ENCODE data around the gene PDZK1IP1.

Gene PDZK1IP1

GRCh38 chr1:47213230-47213963, 23.6 kb upstream of the PDZK1IP1 start:
- no peak for TF ChIP-seq SPI1 (IDR thresholded peaks at IDR 0.05; ENCODE audit: borderline replicate concordance, low read depth)
- TF ChIP-seq REST (IDR thresholded peaks at IDR 0.05; ENCODE audit: insufficient replicate concordance, low read depth), result no peak
- no peak for TF ChIP-seq GABPA (IDR thresholded peaks at IDR 0.05; ENCODE audit: low read depth)
- no peak for TF ChIP-seq POLR2AphosphoS5 (IDR thresholded peaks at IDR 0.05; ENCODE audit: low read depth)
- TF ChIP-seq, protein P1, sequence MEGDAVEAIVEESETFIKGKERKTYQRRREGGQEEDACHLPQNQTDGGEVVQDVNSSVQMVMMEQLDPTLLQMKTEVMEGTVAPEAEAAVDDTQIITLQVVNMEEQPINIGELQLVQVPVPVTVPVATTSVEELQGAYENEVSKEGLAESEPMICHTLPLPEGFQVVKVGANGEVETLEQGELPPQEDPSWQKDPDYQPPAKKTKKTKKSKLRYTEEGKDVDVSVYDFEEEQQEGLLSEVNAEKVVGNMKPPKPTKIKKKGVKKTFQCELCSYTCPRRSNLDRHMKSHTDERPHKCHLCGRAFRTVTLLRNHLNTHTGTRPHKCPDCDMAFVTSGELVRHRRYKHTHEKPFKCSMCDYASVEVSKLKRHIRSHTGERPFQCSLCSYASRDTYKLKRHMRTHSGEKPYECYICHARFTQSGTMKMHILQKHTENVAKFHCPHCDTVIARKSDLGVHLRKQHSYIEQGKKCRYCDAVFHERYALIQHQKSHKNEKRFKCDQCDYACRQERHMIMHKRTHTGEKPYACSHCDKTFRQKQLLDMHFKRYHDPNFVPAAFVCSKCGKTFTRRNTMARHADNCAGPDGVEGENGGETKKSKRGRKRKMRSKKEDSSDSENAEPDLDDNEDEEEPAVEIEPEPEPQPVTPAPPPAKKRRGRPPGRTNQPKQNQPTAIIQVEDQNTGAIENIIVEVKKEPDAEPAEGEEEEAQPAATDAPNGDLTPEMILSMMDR (IDR thresholded peaks at IDR 0.05; ENCODE audit: insufficient read depth, low read length), result no peak
- Histone ChIP-seq H3K4me3 (replicated peaks; ENCODE audit: insufficient read depth, low read length) (no peak overlapping the region), H3K27ac (replicated peaks) (no peak overlapping the region), H3K27me3 (ENCODE audit: insufficient read depth, poor library complexity, severe bottlenecking) (peaks cover 2% of the 10 kb centered on the region)
- no peak for DNase-seq (ENCODE audit: low read depth in 1 of 2, low spot score in 1 of 2)

DNA sequence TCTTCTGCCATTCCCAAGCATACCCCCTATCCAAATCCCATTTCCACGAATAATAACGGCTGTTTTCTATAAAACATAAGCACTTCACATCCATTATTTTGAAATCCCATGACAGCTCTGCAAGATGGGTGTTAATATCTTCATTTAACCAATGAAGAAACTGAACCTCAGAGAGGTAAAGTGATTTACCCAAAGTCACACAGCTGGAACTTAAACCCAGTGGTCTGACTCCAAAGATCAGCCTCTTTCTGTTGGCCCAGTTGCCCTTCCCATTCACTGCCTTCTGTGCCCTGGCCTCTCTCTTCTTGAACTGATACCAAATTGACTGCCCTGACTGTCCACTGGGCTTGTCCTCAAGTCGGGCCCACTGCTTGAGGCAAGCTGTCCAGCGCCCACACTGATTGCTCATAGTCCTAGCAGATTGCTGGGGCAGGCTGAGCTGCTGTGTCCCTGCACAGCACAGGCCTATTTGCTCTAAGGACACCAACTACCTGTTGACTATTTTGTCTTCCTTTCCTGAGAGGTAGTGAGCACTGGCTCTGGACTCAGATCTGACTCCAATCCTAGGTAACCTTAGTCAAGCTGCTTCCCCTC, 22.9 kb upstream of the PDZK1IP1 start:
- no peak for DNase-seq (ENCODE audit: low read depth in 1 of 2, low spot score in 1 of 2)
- H3K27ac ChIP-seq (replicated peaks), result no peak overlapping the region
- peaks cover 2% of the 10 kb centered on the region for H3K27me3 ChIP-seq (ENCODE audit: insufficient read depth, poor library complexity, severe bottlenecking)
- TF ChIP-seq REST (IDR thresholded peaks at IDR 0.05; ENCODE audit: insufficient replicate concordance, low read depth), result no peak
- no peak overlapping the region for H3K4me3 ChIP-seq (replicated peaks; ENCODE audit: insufficient read depth, low read length)

DNA sequence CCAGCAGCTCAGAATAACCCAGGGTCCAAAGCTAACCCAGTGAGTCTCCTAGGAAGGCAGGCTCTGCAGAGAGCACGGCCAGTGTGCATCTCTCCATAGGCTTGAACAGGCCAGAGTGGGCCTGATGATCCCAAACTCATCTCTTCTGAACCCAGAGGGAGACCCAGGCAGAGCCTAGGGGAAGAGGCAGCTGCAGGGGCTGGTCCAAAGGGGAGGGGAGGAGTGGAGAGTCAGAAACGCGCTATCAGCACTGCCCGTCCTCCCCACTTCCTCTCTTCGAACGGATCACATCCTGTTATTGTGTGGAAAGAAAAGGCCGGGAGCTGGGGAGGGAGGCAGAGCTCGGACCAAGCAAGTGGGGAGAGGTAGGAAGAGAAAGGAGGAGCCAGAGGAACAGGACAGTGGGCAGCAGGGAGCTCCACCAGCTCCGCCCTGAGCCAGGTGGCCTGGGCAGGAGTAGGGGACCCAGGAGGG, 22.0 kb upstream of the PDZK1IP1 start:
- peaks cover 2% of the 10 kb centered on the region for H3K27me3 ChIP-seq (ENCODE audit: insufficient read depth, poor library complexity, severe bottlenecking)
- TF ChIP-seq GABPA (IDR thresholded peaks at IDR 0.05; ENCODE audit: low read depth), result no peak
- TF ChIP-seq REST (IDR thresholded peaks at IDR 0.05; ENCODE audit: insufficient replicate concordance, low read depth), result no peak
- peak; percentile 71 for TF ChIP-seq SPI1 (IDR thresholded peaks at IDR 0.05; ENCODE audit: borderline replicate concordance, low read depth)
- H3K27ac ChIP-seq (replicated peaks), result no peak overlapping the region
- DNase-seq (ENCODE audit: low read depth in 1 of 2, low spot score in 1 of 2), result peak; percentile 9 to 29
- H3K4me3 ChIP-seq (replicated peaks; ENCODE audit: insufficient read depth, low read length), result no peak overlapping the region

DNA sequence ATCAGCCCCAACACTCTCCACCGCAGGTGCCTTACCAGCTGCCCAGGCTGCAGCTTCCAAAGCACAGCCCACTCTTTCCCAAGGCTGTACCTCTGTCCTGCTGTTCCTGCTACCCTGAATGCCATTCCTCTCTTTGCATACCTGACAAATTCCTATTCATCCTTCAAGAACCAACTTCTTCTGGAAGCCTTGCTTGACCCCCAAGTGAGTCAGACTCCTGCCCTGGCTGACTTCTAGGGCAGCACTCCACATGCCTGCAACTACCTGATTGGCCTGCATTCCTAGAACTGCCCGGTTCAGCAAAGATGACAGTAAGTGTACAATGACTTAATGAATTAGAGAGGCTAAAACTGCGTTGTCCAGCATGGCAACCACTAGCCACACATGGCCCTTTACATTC, 20.8 kb upstream of the PDZK1IP1 start:
- DNase-seq (ENCODE audit: low read depth in 1 of 2, low spot score in 1 of 2), result no peak
- H3K27me3 ChIP-seq (ENCODE audit: insufficient read depth, poor library complexity, severe bottlenecking), result peaks cover 2% of the 10 kb centered on the region
- TF ChIP-seq SPI1 (IDR thresholded peaks at IDR 0.05; ENCODE audit: borderline replicate concordance, low read depth) (no peak), REST (IDR thresholded peaks at IDR 0.05; ENCODE audit: insufficient replicate concordance, low read depth) (no peak), GABPA (IDR thresholded peaks at IDR 0.05; ENCODE audit: low read depth) (no peak)
- TF ChIP-seq, protein P1 (IDR thresholded peaks at IDR 0.05; ENCODE audit: insufficient read depth, low read length), result no peak
- H3K4me3 ChIP-seq (replicated peaks; ENCODE audit: insufficient read depth, low read length), result no peak overlapping the region
- H3K27ac ChIP-seq (replicated peaks), result no peak overlapping the region
